GM12874 (cell line): ENCODE data around the gene CDKL1.

ENCODE experiments used
- TF ChIP-seq, protein P1 (sequence below): IDR thresholded peaks from 2 replicates; pipeline ENCODE4 v1.5.1; 2011; ENCODE audit warnings: low read depth, mild to moderate bottlenecking, control low read depth, low read length, moderate library complexity; ENCODE audit not compliant: insufficient read depth

Gene CDKL1

DNA sequence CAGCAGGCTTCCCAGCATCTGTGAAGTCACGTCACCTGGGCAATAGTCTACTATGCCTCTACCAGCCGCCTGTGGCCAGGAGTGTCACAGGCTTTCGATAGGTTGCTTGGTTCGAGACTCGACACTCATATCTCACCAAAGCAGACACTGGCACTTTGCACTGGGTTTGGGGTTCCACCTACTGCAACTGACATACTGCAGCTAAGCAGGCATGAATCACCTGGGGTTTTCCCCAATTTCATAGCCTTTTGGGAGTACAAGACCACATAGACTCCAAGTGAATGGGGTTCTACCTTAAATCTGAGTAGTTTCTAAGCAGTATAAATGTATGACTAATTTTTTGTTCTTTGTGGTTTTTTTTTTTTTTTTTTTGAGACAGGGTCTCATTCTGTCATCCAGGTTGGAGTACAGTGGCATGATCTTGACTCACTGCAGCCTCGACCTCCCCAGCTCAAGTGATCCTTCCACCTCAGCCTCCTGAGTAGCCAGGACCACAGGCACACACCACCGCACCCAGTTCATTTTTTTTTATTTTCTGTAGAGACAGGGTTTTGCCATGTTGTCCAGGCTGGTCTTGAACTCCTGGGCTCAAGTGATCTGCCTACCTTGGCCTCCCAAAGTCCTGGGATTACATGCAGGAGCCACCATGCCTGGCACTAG, 52.4 kb downstream of the CDKL1 start:
- TF ChIP-seq, protein P1, sequence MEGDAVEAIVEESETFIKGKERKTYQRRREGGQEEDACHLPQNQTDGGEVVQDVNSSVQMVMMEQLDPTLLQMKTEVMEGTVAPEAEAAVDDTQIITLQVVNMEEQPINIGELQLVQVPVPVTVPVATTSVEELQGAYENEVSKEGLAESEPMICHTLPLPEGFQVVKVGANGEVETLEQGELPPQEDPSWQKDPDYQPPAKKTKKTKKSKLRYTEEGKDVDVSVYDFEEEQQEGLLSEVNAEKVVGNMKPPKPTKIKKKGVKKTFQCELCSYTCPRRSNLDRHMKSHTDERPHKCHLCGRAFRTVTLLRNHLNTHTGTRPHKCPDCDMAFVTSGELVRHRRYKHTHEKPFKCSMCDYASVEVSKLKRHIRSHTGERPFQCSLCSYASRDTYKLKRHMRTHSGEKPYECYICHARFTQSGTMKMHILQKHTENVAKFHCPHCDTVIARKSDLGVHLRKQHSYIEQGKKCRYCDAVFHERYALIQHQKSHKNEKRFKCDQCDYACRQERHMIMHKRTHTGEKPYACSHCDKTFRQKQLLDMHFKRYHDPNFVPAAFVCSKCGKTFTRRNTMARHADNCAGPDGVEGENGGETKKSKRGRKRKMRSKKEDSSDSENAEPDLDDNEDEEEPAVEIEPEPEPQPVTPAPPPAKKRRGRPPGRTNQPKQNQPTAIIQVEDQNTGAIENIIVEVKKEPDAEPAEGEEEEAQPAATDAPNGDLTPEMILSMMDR = no peak

DNA sequence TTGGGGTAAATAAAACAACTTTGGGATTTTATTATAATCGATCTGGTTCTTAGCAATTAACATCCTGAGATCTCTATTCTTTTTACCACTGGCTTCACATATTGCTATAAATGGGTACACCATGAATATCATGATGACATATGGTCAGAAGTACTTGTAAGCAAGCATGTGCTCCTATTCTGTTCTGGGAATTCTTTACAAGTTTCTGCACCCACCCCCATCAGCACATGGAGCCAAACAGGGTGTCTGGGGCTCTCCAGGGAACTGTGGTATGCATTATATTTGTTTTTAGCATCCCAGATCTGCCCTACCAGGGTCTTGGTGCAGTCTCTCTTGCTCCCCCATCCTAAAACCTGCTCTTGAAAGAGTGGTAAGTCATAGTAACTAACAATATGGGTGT, 53.2 kb downstream of the CDKL1 start:
- TF ChIP-seq, protein P1 = no peak

DNA sequence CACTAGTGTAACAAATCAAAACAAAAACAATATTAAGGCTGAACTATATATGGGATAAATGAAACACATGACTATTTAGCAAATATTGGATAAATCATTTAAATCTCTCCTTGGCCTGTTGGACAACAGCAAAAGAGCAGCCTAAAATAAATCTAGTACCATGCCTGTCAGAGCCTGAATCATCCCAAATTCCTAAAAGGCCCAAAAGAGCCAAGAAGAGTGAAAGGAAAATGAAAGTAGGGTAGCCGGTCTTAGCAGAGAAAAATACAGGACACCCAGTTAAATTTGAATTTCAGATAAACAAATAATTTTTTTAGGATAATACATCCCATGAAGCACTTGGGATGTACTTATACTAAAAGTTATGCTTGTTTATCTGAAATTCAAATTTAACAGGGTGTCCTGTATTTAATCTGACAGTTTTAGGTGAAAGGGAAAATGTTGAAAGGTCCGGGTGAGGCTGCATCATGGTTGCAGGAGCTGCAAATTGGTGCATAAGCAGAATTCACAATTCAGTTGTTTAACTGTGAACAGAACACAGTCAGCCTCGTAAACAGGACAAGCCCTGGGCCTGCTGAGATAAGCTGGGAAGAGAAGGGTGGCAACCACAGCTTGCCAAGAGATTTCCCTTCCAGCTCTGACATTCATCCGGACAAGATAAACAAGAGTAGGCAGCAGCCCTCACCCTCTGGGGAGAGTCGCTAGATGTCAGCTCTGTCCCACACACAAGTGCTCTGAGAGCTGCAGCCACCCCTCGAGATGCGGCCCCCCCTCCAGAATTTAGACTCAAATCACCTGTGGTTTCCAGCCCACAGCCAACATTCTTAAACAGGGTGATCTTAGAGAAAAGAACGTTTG, 54.2 kb downstream of the CDKL1 start:
- TF ChIP-seq, protein P1 = peak; percentile 72

DNA sequence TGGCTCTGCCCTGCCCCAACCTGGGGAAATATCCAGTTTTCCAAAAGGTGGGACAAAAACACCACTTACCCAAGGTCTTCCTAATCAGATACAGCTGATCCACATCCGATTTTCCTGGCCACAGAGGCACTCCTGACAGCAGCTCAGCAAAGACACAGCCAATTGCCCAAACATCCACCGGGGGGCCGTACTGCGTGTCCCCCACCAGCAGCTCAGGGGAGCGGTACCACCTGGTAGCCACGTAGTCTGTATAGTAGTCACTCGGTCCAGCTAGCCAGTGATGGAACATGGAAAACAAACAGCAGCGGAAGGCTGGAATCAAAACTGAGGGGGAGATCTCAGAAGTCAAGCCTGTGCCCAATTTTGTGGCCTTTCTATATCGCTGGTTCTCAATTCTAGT, 55.7 kb downstream of the CDKL1 start:
- TF ChIP-seq, protein P1 = peak; percentile 46; the same call in 1 of the 2 replicates

DNA sequence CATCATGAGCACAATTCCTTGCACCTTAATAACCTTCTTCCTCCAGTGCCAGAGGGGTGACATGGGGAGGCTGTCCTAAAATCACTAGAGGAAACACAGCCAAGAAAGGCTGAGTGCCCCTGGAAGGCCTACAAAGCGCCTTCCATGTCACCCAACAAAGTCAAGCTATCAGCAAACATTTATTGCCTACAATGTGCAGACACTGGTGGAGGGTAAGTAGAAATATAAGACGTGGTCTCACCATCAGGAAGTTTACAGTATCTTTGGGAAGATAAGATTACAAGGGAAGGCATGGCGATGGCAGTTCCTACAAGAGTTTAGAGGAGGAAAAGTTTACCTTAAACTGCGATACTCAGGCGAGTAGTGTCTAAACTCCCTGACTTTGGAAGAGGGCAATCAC, 56.6 kb downstream of the CDKL1 start:
- TF ChIP-seq, protein P1 = no peak

DNA sequence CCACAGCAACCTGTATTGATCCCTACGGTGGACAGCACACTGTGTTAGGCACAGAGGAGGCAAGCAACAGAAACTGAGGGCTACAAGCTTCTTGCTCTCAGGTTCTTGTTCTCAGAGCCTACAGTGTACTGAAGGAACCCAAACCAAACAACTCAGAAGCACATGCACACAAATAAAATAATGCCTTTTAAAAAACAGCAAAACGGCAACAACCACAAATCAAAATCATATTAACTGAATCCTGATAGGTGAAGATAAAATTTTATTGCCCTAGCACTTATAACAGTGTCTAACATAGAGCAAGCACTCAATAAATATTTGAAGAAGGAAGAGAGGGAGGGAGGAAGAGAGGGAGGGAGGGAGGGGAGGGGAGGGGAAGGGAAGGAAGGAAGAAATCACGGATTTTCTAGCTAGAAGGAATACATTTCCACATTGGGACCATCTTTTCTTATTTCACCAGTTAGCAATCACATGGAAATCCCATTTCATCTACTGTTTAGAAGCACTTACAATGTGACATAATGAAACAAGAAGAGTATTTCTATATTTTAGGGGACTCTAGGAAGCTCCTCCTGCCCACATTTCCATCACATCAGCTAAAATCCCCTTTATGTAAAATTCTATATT, 57.4 kb downstream of the CDKL1 start:
- TF ChIP-seq, protein P1 = no peak

DNA sequence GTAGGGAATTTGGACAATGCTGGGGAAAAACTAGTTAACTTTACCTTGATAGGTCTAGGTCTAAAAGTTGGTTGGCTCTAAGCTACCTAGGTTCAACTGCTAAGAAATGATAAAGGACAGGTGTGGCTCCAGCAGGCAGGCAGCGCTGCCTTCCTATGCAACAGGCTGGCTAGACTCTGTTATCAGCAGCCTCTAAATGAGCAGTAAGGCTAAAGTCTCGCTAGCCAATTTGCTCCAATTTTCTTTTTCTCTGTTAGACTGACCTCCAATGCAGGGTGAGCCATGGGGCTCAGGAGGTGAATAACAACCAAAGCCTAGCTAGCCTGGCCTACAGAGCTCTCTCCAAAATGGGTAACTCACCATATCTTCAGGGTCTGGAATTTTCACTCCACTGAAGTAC, 58.1 kb downstream of the CDKL1 start:
- TF ChIP-seq, protein P1 = no peak
